ENCODE measurements around the gene PRR14.

- TF ChIP-seq PATZ1 (CRISPR knock-in tag; IDR thresholded peaks at IDR 0.05; ENCODE audit: borderline replicate concordance) (no peak), ARNTL (CRISPR knock-in tag; IDR thresholded peaks at IDR 0.05; ENCODE audit: borderline replicate concordance, low read depth) (no peak)
Measured at GRCh38 chr16:30663038-30663437, 12.3 kb downstream of the PRR14 start.

Measured in SK-N-SH treated with all-trans-retinoic acid at 6 μM for 48 hours (cell line).